Smooth muscle cell (in vitro differentiated cells): ENCODE results near the gene SLC9A1. TPM values are rescaled to one million over a fixed set of nuclear protein-coding genes. Genes with fewer than 3 reads are reported as not detected.

Experiments used
- DNase-seq: peaks from one replicate; lab custom pipeline; 2025; ENCODE audit not compliant: unreplicated experiment; lab: John Stamatoyannopoulos, UW
- H2AFZ ChIP-seq: fragments of 200-600 bp; sonication (generic); 2 replicates; pipeline ENCODE4 v1.6.0; 2016; ENCODE audit warnings: antibody characterized with exemption, low read depth, mild to moderate bottlenecking
- H3F3A ChIP-seq: fragments of 200-600 bp; sonication (generic); 2 replicates; pipeline ENCODE4 v1.6.0; 2017; ENCODE audit warnings: antibody characterized with exemption, low read depth
- H3K27ac ChIP-seq: fragments of 200-600 bp; sonication (generic); 2 replicates; pipeline ENCODE4 v1.5.1; 2016; ENCODE audit warnings: low read depth, mild to moderate bottlenecking
- H3K27me3 ChIP-seq: fragments of 200-600 bp; sonication (generic); 2 replicates; pipeline ENCODE4 v1.6.1; 2016; ENCODE audit warnings: low read depth, mild to moderate bottlenecking
- H3K36me3 ChIP-seq: fragments of 200-600 bp; sonication (generic); 2 replicates; pipeline ENCODE4 v1.5.1; 2016; ENCODE audit warnings: low read depth
- H3K4me1 ChIP-seq: fragments of 200-600 bp; sonication (generic); 2 replicates; pipeline ENCODE4 v1.5.1; 2016; ENCODE audit warnings: low read depth
- H3K4me2 ChIP-seq: fragments of 200-600 bp; sonication (generic); 2 replicates; pipeline ENCODE4 v1.6.0; 2016; ENCODE audit warnings: mild to moderate bottlenecking
- H3K4me3 ChIP-seq: fragments of 200-600 bp; sonication (generic); 2 replicates; pipeline ENCODE4 v1.5.1; 2016; ENCODE audit warnings: mild to moderate bottlenecking
- H3K79me2 ChIP-seq: fragments of 200-600 bp; sonication (generic); 2 replicates; pipeline ENCODE4 v1.6.0; 2016; ENCODE audit warnings: low read depth, mild to moderate bottlenecking
- H3K9ac ChIP-seq: fragments of 200-600 bp; sonication (generic); 2 replicates; pipeline ENCODE4 v1.6.0; 2016; ENCODE audit warnings: low read depth
- H3K9me3 ChIP-seq: fragments of 200-600 bp; sonication (generic); replicated peaks from 2 replicates; pipeline ENCODE4 v1.5.1; 2016; ENCODE audit warnings: low read depth
- H4K20me1 ChIP-seq: fragments of 200-600 bp; sonication (generic); 2 replicates; pipeline ENCODE4 v1.6.0; 2016; ENCODE audit warnings: low read depth
- WGBS: methylation state at CpG from one replicate; pipeline ENCODE4 v1.1.7; 2016; ENCODE audit warnings: low lambda C conversion rate; 5-methylcytosine and 5-hydroxymethylcytosine counted together
- polyA plus RNA-seq: library from polyadenylated mRNA; unstranded; fragments of >200 nt; fragmentation: Nextera tagmentation; extraction: Ambion mirVana; gene quantifications from 2 replicates; pipeline ENCODE4 v1.2.1, GENCODE V29; 2016
- total RNA-seq: library from RNA; depleted of rRNA; stranded (reverse); fragments of >200 nt; gene quantifications from 2 replicates; pipeline ENCODE4 v1.2.3, GENCODE V29; 2014
- TF ChIP-seq, protein P1 (sequence below): fragments of 200-600 bp; sonication (generic); IDR thresholded peaks from 2 replicates; pipeline ENCODE4 v1.5.1; 2017; ENCODE audit warnings: borderline replicate concordance, mild to moderate bottlenecking, antibody characterized with exemption; ENCODE audit not compliant: insufficient read depth, poor library complexity, severe bottlenecking

The SLC9A1 gene
- total and polyA plus RNA-seq, 2 experiments from 2014 or later = 16.5 to 37.4 TPM

DNA sequence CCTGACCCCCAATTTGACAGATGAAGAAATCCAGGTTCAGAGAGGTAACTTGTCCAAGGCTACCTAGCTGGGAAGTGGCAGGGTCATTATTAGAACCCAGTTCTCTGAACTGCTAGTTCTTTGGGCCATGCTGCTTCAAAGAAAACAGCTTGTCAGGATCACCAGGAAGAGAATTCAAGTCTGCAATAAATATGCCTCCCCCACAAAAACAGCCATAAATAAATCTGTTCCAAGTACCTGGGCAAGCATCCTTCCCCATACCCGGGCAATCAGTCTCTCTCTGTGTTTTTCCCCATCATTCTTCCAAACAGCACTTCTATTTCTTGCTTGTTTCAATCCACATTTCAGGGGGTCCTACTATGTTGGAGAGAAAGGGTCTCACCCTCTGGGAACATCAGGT lies 34.1 kb downstream of the SLC9A1 start:
- Histone ChIP-seq H4K20me1 (no peaks in the 10 kb centered on the region), H3K9me3 (no peaks in the 10 kb centered on the region), H3K36me3 (no peaks in the 10 kb centered on the region), H3K4me1 (peaks cover 38% of the 10 kb centered on the region), H2AFZ (no peak overlapping the region), H3K4me2 (no peak overlapping the region), H3K27ac (peak overlapping the region; percentile 98), H3K4me3 (no peak overlapping the region), H3K9ac (no peak overlapping the region), H3K79me2 (peaks cover 67% of the 10 kb centered on the region), H3K27me3 (no peaks in the 10 kb centered on the region), H3F3A (peaks cover 33% of the 10 kb centered on the region)
- WGBS = 97% methylated on average over 1 of the region's 1 CpG
- no peak for DNase-seq
- TF ChIP-seq, protein P1, sequence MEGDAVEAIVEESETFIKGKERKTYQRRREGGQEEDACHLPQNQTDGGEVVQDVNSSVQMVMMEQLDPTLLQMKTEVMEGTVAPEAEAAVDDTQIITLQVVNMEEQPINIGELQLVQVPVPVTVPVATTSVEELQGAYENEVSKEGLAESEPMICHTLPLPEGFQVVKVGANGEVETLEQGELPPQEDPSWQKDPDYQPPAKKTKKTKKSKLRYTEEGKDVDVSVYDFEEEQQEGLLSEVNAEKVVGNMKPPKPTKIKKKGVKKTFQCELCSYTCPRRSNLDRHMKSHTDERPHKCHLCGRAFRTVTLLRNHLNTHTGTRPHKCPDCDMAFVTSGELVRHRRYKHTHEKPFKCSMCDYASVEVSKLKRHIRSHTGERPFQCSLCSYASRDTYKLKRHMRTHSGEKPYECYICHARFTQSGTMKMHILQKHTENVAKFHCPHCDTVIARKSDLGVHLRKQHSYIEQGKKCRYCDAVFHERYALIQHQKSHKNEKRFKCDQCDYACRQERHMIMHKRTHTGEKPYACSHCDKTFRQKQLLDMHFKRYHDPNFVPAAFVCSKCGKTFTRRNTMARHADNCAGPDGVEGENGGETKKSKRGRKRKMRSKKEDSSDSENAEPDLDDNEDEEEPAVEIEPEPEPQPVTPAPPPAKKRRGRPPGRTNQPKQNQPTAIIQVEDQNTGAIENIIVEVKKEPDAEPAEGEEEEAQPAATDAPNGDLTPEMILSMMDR = no peak

DNA sequence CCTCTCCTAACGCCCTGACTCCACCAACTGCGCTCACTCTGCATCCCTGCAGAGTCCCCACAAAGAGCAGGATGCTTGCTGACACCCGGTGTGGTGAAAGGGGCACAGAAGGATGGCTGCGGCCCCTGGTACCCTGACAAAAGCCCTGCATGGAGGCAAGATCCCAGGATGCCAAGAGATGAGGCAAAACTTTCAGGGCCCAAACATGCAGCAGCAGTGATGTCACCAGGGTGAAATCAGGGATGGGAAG lies 36.6 kb downstream of the SLC9A1 start:
- Histone ChIP-seq H3K4me2 (peak overlapping the region; percentile 60), H4K20me1 (no peaks in the 10 kb centered on the region), H3K9me3 (no peaks in the 10 kb centered on the region), H2AFZ (no peak overlapping the region), H3K27me3 (no peaks in the 10 kb centered on the region), H3K27ac (peak overlapping the region; percentile 98), H3K36me3 (no peaks in the 10 kb centered on the region), H3K9ac (peak overlapping the region; percentile 73), H3F3A (peaks cover 33% of the 10 kb centered on the region), H3K4me3 (no peak overlapping the region), H3K79me2 (peaks cover 71% of the 10 kb centered on the region), H3K4me1 (peaks cover 29% of the 10 kb centered on the region)
- DNase-seq = no peak
- TF ChIP-seq, protein P1 = no peak
- WGBS = 88% methylated on average over 4 of the region's 4 CpGs

DNA sequence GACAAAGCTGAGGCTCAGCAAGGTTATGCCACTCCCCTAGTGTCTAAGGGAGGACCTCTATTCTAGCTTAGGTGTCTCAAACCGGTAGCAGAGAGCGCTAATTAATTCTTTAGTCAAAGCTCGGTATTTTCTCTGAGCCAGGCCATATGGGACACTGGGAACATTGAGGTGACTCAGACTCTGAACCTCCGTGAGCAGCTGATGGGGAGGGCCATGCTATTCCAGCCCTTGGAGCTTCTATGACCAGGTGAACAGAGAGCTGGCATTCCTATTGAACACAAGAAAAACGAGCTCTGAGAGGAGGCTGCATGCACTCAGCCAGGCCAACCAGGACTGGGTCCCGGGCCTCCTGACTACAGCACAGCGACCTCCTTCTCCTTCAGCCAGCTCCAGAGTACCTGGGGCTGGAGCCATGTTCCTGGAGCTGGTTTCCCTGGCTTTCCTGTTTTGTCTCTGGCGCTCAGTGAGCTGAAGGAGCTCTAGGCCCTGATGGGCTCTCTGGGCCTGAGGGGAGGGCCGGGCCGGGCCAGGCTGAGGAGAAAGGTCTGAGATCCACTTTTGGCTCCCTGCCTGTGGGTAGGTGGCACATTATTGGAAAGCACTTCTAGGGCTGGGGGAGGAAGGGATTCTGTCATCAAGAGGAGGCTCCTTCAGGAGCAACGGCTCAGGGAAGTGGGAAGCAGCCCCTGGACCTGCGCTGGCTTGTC lies 37.0 kb downstream of the SLC9A1 start:
- H3K36me3 ChIP-seq = no peaks in the 10 kb centered on the region
- WGBS = 64% methylated on average over 12 of the region's 12 CpGs
- H3K4me3 ChIP-seq = no peak overlapping the region
- no peaks in the 10 kb centered on the region for H3K27me3 ChIP-seq
- no peaks in the 10 kb centered on the region for H4K20me1 ChIP-seq
- TF ChIP-seq, protein P1 = no peak
- H3K9ac ChIP-seq = peak overlapping the region; percentile 73
- peaks cover 72% of the 10 kb centered on the region for H3K79me2 ChIP-seq
- no peak for DNase-seq
- H3K27ac ChIP-seq = peak overlapping the region; percentile 98
- no peak overlapping the region for H2AFZ ChIP-seq
- peaks cover 29% of the 10 kb centered on the region for H3K4me1 ChIP-seq
- no peaks in the 10 kb centered on the region for H3K9me3 ChIP-seq
- peak overlapping the region; percentile 60 for H3K4me2 ChIP-seq
- H3F3A ChIP-seq = peaks cover 31% of the 10 kb centered on the region

DNA sequence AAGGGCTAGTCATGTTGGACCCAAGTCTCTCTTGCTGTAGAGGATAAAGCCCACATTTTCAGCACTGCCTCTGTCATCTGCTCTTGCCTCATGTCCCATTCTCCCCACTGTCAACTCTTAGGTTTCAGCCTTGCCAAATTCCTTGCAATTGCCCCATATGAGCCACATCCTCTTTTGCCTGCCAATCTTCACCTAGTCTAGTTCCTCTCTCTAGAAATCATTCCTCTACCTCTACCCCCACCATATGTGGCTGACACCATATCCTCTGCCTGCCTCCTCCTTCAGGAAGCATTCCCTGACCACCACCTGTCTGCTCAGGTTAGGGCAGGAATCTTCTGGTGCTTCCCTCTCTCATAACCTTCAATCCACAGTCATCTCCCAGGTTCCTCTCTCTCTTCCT lies 38.2 kb downstream of the SLC9A1 start:
- peak overlapping the region; percentile 98 for H3K27ac ChIP-seq
- no peak overlapping the region for H2AFZ ChIP-seq
- H3K27me3 ChIP-seq = no peaks in the 10 kb centered on the region
- H3K9me3 ChIP-seq = no peaks in the 10 kb centered on the region
- DNase-seq = no peak
- H3K9ac ChIP-seq = no peak overlapping the region
- H3K36me3 ChIP-seq = no peaks in the 10 kb centered on the region
- H3K4me2 ChIP-seq = peak overlapping the region; percentile 13
- TF ChIP-seq, protein P1 = no peak
- H3F3A ChIP-seq = peaks cover 38% of the 10 kb centered on the region
- no peaks in the 10 kb centered on the region for H4K20me1 ChIP-seq
- peaks cover 63% of the 10 kb centered on the region for H3K79me2 ChIP-seq
- no peak overlapping the region for H3K4me3 ChIP-seq
- peaks cover 26% of the 10 kb centered on the region for H3K4me1 ChIP-seq
